Keratinocyte (primary cell): ENCODE measurements around the gene UGT1A4.
"Not testable (repeated sequence)": the region's sequence is repeated elsewhere in the genome, so short reads cannot be mapped to it uniquely, and the experiment has no call there.

Experiments used
- CTCF ChIP-seq, 3 experiments: IDR thresholded peaks in 1 of 3; conservative IDR thresholded peaks in 1 of 3; optimal IDR thresholded peaks in 1 of 3; 2 replicates in 2 of 3; 3 replicates in 1 of 3; pipeline versions ENCODE3 to v1.5.1; 2011; ENCODE audit warnings: low read length in 3 of 3, mild to moderate bottlenecking in 3 of 3, moderate library complexity in 2 of 3, control low read depth in 1 of 3, inconsistent platforms in 1 of 3; ENCODE audit not compliant: insufficient read depth in 2 of 3; ENCODE audit errors: extremely low read depth in 1 of 3
- EZH2 ChIP-seq: IDR thresholded peaks from one replicate; pipeline ENCODE4 v1.6.1; 2012; ENCODE audit warnings: inconsistent platforms, mild to moderate bottlenecking, low read length, moderate library complexity

GRCh38 chr2:233736868-233737653 lies 18.5 kb downstream of the UGT1A4 start:
- TF ChIP-seq CTCF (optimal IDR thresholded peaks at IDR 0.05 in 1 of 3, IDR thresholded peaks at IDR 0.05 in 1 of 3, conservative IDR thresholded peaks at IDR 0.05 in 1 of 3; ENCODE audit: extremely low read depth in 1 of 3, insufficient read depth in 2 of 3, low read length in 3 of 3); EZH2: not testable (repeated sequence)
